Esophagus squamous epithelium (tissue), 5 donors: ENCODE measurements around the gene EIF1B. TPM values are rescaled to one million over a fixed set of nuclear protein-coding genes. Genes with fewer than 3 reads are reported as not detected.

ENCODE experiments used
- DNase-seq: peaks from one replicate; lab custom pipeline; 2025; lab: John Stamatoyannopoulos, UW
- H3K27ac ChIP-seq, 4 donors: fragments of 200-600 bp; sonication (generic); one replicate each; pipeline ENCODE4 v1.5.1; 2016 to 2019; ENCODE audit warnings: mild to moderate bottlenecking in 1 of 4
- H3K27me3 ChIP-seq, 4 donors: fragments of 200-600 bp; sonication (generic); 1 replicate in 3 of 4; 2 replicates in 1 of 4; pipeline versions ENCODE4 v1.5.1 to v1.6.0; 2017 to 2021; ENCODE audit warnings: antibody characterized with exemption in 1 of 4
- H3K36me3 ChIP-seq, 3 donors: fragments of 200-600 bp; sonication (generic); one replicate each; pipeline ENCODE4 v1.5.1; 2016 to 2019
- H3K4me1 ChIP-seq, 3 donors: fragments of 200-600 bp; sonication (generic); one replicate each; pipeline ENCODE4 v1.5.1; 2017 to 2019
- H3K4me3 ChIP-seq, 4 donors: fragments of 200-600 bp; sonication (generic); 1 replicate in 3 of 4; 2 replicates in 1 of 4; pipeline ENCODE4 v1.5.1; 2016 to 2019; ENCODE audit warnings: mild to moderate bottlenecking in 2 of 4, moderate library complexity in 1 of 4
- H3K9me3 ChIP-seq, 3 donors: fragments of 200-600 bp; sonication (generic); one replicate each; pipeline ENCODE4 v1.5.1; 2016 to 2019
- POLR2A ChIP-seq, 4 donors: fragments of 450-650 bp; IDR thresholded peaks; one replicate each; pipeline ENCODE4 v1.6.1; 2017; ENCODE audit warnings: antibody characterized with exemption in 4 of 4, mild to moderate bottlenecking in 4 of 4, moderate library complexity in 3 of 4
- WGBS, 2 donors: methylation state at CpG; one replicate each; pipeline ENCODE4 v1.1.5; 2018; 5-methylcytosine and 5-hydroxymethylcytosine counted together
- intact Hi-C: fragments of 100-400 bp; cut with DNase I; formaldehyde crosslinking; loops from one replicate; pipeline ENCODE4 v1.15.0; 2022
- total RNA-seq, 4 donors: library from RNA; depleted of rRNA; stranded (reverse); fragments of >200 nt; gene quantifications; one replicate each; pipeline ENCODE4 v1.1.0, GENCODE V29; 2016
- TF ChIP-seq, protein P1 (sequence below), 6 experiments: fragments of 450-650 bp in 4 of 6; fragments of 200-600 bp in 2 of 6; sonication (generic) in 2 of 6; IDR thresholded peaks; one replicate each; pipeline ENCODE4 v1.5.1; 2016 to 2019; ENCODE audit warnings: antibody characterized with exemption in 6 of 6, mild to moderate bottlenecking in 4 of 6, moderate library complexity in 4 of 6
- donor health status: DM: yes; HTN: yes; CAD: no.

Gene EIF1B
- total RNA-seq, 4 donors from 2014 or later = 6.7 to 22.1 (median 9.3) TPM

DNA sequence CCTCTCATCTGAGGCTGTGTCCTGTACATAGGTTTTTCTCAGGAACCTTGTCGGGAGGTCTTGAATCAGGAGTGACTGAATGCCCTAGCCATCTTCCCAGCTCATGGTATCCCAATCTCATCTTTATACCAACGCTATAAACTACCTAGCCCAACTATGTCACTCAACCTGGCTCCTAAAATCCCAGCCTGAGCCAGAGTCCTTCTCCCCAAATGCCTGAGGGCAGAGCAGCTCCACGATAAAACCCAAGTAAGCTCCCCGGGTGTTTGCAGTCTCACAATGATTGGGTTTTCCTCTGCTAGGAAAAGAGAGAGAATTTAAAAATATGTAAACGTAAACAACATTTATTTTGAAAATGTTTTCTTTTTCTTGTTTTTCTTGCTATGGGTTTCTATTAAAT is 14.4 kb downstream of the EIF1B start:
- intact Hi-C loops = loop anchor here (10.0 kb wide), 1 partner anchor 101 kb away; no protein-coding TSS in a partner anchor
- H3K36me3 ChIP-seq = no peaks in the 10 kb centered on the region
- no peak overlapping the region for H3K4me3 ChIP-seq
- H3K27ac ChIP-seq = no peak overlapping the region
- WGBS, 2 donors = 62 to 69% methylated on average over 5 of the region's 5 CpGs
- no peaks in the 10 kb centered on the region for H3K9me3 ChIP-seq
- no peak for DNase-seq
- no peak for TF ChIP-seq POLR2A (IDR thresholded peaks at IDR 0.05)
- TF ChIP-seq, protein P1, sequence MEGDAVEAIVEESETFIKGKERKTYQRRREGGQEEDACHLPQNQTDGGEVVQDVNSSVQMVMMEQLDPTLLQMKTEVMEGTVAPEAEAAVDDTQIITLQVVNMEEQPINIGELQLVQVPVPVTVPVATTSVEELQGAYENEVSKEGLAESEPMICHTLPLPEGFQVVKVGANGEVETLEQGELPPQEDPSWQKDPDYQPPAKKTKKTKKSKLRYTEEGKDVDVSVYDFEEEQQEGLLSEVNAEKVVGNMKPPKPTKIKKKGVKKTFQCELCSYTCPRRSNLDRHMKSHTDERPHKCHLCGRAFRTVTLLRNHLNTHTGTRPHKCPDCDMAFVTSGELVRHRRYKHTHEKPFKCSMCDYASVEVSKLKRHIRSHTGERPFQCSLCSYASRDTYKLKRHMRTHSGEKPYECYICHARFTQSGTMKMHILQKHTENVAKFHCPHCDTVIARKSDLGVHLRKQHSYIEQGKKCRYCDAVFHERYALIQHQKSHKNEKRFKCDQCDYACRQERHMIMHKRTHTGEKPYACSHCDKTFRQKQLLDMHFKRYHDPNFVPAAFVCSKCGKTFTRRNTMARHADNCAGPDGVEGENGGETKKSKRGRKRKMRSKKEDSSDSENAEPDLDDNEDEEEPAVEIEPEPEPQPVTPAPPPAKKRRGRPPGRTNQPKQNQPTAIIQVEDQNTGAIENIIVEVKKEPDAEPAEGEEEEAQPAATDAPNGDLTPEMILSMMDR (IDR thresholded peaks at IDR 0.05) = no peak
- H3K27me3 ChIP-seq = no peaks in the 10 kb centered on the region
- H3K4me1 ChIP-seq = no peaks in the 10 kb centered on the region

DNA sequence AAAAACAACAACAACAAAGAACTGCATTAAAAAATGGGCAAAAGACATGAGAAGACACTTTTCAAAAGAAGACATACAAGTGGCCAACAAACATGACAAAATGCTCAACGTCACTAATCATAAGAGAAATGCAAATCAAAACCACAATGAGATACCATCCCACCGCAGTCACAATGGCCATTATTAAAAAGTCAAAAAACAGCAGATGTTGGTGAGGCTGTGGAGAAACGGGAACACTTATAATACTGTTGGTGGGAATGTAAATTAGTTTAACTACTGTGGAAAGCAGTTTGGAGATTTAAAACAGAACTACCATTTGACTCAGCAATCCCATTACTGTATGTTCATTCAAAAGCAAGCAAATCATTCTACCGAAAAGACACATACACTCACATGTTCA is 15.1 kb downstream of the EIF1B start:
- 72 to 78% methylated on average over 4 of the region's 4 CpGs for WGBS, 2 donors
- Histone ChIP-seq H3K27me3 (no peaks in the 10 kb centered on the region), H3K4me1 (no peaks in the 10 kb centered on the region), H3K36me3 (no peaks in the 10 kb centered on the region), H3K4me3 (no peak overlapping the region), H3K9me3 (no peaks in the 10 kb centered on the region), H3K27ac (no peak overlapping the region)
- intact Hi-C loops = loop anchor here (10.0 kb wide), 1 partner anchor 100 kb away; no protein-coding TSS in a partner anchor
- DNase-seq = no peak
- TF ChIP-seq POLR2A (IDR thresholded peaks at IDR 0.05) = no peak
- TF ChIP-seq, protein P1 (IDR thresholded peaks at IDR 0.05) = no peak

GRCh38 chr3:40325465-40325864 is 16.0 kb downstream of the EIF1B start:
- intact Hi-C loops = loop anchor here (10.0 kb wide), 1 partner anchor 99 kb away; no protein-coding TSS in a partner anchor
- H3K27me3 ChIP-seq = no peaks in the 10 kb centered on the region
- TF ChIP-seq, protein P1 (IDR thresholded peaks at IDR 0.05) = no peak
- no peak for TF ChIP-seq POLR2A (IDR thresholded peaks at IDR 0.05)
- no peaks in the 10 kb centered on the region for H3K9me3 ChIP-seq
- no peaks in the 10 kb centered on the region for H3K4me1 ChIP-seq
- H3K27ac ChIP-seq = no peak overlapping the region
- no peak overlapping the region for H3K4me3 ChIP-seq
- no peaks in the 10 kb centered on the region for H3K36me3 ChIP-seq
- no peak for DNase-seq

GRCh38 chr3:40328374-40328773 is 18.9 kb downstream of the EIF1B start:
- Histone ChIP-seq H3K36me3 (no peaks in the 10 kb centered on the region), H3K27me3 (no peaks in the 10 kb centered on the region), H3K9me3 (no peaks in the 10 kb centered on the region), H3K4me1 (no peaks in the 10 kb centered on the region), H3K4me3 (no peak overlapping the region), H3K27ac (no peak overlapping the region)
- DNase-seq = no peak
- WGBS, 2 donors = 67 to 75% methylated on average over 4 to 5 of the region's 5 CpGs
- intact Hi-C loops = loop anchor here (10.0 kb wide), 1 partner anchor 96 kb away; no protein-coding TSS in a partner anchor
- no peak for TF ChIP-seq POLR2A (IDR thresholded peaks at IDR 0.05)
- TF ChIP-seq, protein P1 (IDR thresholded peaks at IDR 0.05) = no peak

- H3K27ac ChIP-seq = no peak overlapping the region
- H3K4me1 ChIP-seq = no peaks in the 10 kb centered on the region
- TF ChIP-seq POLR2A (IDR thresholded peaks at IDR 0.05) = no peak
- TF ChIP-seq, protein P1 (IDR thresholded peaks at IDR 0.05) = no peak
- DNase-seq = no peak
- no peaks in the 10 kb centered on the region for H3K27me3 ChIP-seq
- H3K36me3 ChIP-seq = no peaks in the 10 kb centered on the region
- WGBS, 2 donors = 88 to 89% methylated on average over 4 of the region's 4 CpGs
- H3K9me3 ChIP-seq = no peaks in the 10 kb centered on the region
- H3K4me3 ChIP-seq = no peak overlapping the region
- intact Hi-C loops = loop anchor here (10.0 kb wide), 1 partner anchor 96 kb away; no protein-coding TSS in a partner anchor
Measured at GRCh38 chr3:40329071-40329470, 19.6 kb downstream of the EIF1B start.
